Body of pancreas (tissue), 4 donors: ENCODE measurements around the gene GPS2.

Source experiments
- POLR2A ChIP-seq, 3 donors: fragments of 450-650 bp; IDR thresholded peaks; one replicate each; pipeline ENCODE4 v1.6.1; 2016; ENCODE audit warnings: antibody characterized with exemption in 3 of 3, mild to moderate bottlenecking in 2 of 3
- TF ChIP-seq, protein P1 (sequence below), 7 experiments: fragments of 450-650 bp in 4 of 7; fragments of 200-600 bp in 3 of 7; sonication (generic) in 3 of 7; IDR thresholded peaks; one replicate each; pipeline ENCODE4 v1.5.1; 2016 to 2019; ENCODE audit warnings: antibody characterized with exemption in 7 of 7

DNA sequence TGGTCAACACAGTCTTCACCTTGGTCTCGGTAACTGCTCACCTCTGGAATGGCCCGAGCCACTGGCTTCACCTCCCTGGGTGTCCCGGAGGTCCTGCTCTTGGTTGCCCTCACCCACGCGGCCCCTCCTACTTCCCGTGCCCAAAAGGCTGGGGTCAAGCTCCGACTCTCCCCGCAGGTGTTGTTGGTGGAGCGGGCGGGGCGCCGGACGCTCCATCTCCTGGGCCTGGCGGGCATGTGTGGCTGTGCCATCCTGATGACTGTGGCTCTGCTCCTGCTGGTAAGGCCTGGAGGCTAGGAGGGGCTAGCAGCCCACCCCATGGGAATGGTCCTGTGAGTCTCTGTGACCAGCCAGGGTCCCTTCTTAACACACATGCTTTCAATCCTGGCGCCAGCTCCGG lies 30.2 kb downstream of the GPS2 start:
- TF ChIP-seq, protein P1, sequence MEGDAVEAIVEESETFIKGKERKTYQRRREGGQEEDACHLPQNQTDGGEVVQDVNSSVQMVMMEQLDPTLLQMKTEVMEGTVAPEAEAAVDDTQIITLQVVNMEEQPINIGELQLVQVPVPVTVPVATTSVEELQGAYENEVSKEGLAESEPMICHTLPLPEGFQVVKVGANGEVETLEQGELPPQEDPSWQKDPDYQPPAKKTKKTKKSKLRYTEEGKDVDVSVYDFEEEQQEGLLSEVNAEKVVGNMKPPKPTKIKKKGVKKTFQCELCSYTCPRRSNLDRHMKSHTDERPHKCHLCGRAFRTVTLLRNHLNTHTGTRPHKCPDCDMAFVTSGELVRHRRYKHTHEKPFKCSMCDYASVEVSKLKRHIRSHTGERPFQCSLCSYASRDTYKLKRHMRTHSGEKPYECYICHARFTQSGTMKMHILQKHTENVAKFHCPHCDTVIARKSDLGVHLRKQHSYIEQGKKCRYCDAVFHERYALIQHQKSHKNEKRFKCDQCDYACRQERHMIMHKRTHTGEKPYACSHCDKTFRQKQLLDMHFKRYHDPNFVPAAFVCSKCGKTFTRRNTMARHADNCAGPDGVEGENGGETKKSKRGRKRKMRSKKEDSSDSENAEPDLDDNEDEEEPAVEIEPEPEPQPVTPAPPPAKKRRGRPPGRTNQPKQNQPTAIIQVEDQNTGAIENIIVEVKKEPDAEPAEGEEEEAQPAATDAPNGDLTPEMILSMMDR (IDR thresholded peaks at IDR 0.05) = no peak
- TF ChIP-seq POLR2A (IDR thresholded peaks at IDR 0.05) = no peak
